HG03520 (cell line): ENCODE data around the gene MGAT4B.
A peak's percentile ranks its signal among the peaks of the same experiment; 100 is the strongest.

Source experiments
- ATAC-seq: cut with Tn5 transposase; IDR thresholded peaks from one replicate; pipeline ENCODE4 v1.9.1; 2021; ENCODE audit warnings: mild to moderate bottlenecking, moderate library complexity; ENCODE audit not compliant: unreplicated experiment

The MGAT4B gene

GRCh38 chr5:179773686-179774040 lies 33.0 kb downstream of the MGAT4B start:
- no peak for ATAC-seq

GRCh38 chr5:179772351-179772750 lies 34.3 kb downstream of the MGAT4B start:
- no peak for ATAC-seq

GRCh38 chr5:179771311-179771895 lies 35.3 kb downstream of the MGAT4B start:
- no peak for ATAC-seq

GRCh38 chr5:179769796-179770195 lies 36.9 kb downstream of the MGAT4B start:
- no peak for ATAC-seq

GRCh38 chr5:179769271-179769670 lies 37.4 kb downstream of the MGAT4B start:
- ATAC-seq, result no peak

GRCh38 chr5:179768326-179769085 lies 38.2 kb downstream of the MGAT4B start:
- ATAC-seq, result no peak

DNA sequence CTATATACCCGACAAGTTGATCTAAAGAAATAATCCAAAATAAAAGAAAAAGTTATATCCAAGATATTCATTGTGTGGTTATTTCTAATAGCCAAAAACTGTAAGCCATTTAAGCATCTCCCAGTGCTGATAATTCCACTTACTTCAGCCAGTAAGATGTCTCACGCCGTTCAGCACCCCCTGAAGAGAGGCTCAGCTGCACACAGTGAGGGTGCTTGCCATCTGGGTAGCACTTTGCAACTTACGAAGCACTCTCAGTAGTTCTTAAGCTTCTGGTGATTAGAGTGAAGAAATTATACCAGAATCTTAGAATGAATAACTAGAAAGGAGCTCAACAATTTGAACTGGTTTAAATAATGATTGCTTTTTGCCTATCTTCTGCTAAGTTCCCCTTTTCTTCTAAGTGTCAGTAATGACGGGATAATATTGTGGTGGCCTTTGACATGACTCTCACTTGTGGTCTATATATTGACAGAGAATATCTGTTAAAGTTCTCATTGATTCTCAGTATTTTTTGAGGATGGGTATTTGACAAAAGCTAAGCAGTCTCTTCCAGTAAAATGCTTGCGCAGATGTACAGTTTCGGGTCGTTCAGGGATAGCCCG lies 39.1 kb downstream of the MGAT4B start:
- no peak for ATAC-seq

- no peak for ATAC-seq
Measured at GRCh38 chr5:179766726-179767455, 39.8 kb downstream of the MGAT4B start.

DNA sequence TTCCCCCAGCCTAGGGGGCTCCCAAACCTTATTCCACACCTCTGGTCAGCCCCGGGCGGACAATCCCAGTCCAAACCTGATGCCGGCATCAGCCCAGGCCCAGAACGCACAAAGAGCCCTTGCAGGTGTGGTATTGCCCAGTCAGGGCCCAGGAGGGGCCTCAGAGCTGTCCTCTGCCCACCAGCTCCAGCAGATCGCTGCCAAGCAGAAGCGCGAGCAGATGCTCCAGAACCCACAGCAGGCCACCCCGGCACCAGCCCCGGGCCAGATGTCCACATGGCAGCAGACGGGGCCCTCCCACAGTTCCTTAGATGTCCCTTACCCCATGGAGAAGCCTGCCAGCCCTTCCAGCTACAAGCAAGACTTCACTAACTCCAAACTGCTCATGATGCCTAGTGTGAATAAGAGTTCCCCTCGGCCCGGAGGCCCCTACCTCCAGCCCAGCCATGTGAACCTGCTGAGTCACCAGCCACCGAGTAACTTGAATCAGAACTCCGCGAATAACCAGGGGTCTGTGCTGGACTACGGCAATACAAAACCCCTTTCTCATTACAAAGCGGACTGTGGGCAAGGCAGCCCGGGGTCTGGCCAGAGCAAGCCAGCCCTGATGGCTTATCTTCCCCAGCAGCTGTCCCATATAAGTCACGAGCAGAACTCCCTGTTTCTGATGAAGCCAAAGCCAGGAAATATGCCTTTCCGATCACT lies 40.5 kb downstream of the MGAT4B start:
- no peak for ATAC-seq

GRCh38 chr5:179765400-179765799 lies 41.3 kb downstream of the MGAT4B start:
- no peak for ATAC-seq

GRCh38 chr5:179764056-179764455 lies 42.6 kb downstream of the MGAT4B start:
- no peak for ATAC-seq

GRCh38 chr5:179763215-179763945 lies 43.3 kb downstream of the MGAT4B start:
- peak; percentile 53 for ATAC-seq

- no peak for ATAC-seq
Measured at GRCh38 chr5:179762781-179763176, 43.9 kb downstream of the MGAT4B start.

- no peak for ATAC-seq
Measured at GRCh38 chr5:179762079-179762780, 44.4 kb downstream of the MGAT4B start.

GRCh38 chr5:179759581-179760551 lies 46.8 kb downstream of the MGAT4B start:
- ATAC-seq, result peak; percentile 48

DNA sequence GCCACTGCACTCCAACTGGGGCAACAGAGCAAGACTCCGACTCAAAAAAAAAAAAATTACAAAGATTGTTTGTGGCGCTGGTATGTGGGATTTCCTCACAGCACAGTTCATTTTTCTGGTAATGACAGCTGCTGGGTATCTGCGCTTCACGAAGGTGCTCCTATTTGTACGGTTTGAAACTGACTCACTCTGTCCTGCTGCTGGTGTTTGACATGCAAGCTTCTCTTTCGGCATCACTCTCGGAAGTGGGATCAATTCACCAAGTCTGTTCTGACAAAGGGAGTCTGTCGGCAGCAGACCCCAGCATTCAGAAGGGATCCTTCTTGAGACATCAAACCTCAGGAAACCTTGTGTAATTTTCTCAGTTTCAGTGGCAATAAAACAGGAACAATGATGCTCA lies 47.7 kb downstream of the MGAT4B start:
- no peak for ATAC-seq

- no peak for ATAC-seq
Measured at GRCh38 chr5:179755022-179755421, 51.6 kb downstream of the MGAT4B start.

DNA sequence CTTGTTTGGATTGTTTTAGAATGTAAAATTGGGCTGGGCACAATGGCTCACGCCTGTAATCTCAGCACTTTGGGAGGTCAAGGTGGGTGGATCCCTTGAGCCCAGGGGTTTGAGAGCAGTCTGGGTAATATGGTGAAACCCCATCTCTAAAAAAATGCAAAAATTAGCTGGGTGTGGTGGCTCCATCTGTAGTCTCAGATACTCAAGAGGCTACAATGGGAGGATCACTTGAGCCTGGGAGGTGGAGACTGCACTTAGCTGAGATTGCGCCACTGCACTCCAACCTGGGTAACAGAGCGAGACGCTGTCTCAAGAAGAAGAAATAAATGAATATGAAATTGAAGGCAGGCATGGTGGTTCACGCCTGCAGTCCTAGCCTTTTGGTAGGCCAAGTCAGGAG lies 52.7 kb downstream of the MGAT4B start:
- ATAC-seq, result no peak
